Fibroblast of peridontal ligament (primary cell): Measurements from ENCODE around the gene ITGAL.

Source experiments
- DNase-seq: peaks from one replicate; pipeline ENCODE4 v3.0.0-alpha.2; 2010; ENCODE audit errors: extremely low read depth

The ITGAL gene

DNA sequence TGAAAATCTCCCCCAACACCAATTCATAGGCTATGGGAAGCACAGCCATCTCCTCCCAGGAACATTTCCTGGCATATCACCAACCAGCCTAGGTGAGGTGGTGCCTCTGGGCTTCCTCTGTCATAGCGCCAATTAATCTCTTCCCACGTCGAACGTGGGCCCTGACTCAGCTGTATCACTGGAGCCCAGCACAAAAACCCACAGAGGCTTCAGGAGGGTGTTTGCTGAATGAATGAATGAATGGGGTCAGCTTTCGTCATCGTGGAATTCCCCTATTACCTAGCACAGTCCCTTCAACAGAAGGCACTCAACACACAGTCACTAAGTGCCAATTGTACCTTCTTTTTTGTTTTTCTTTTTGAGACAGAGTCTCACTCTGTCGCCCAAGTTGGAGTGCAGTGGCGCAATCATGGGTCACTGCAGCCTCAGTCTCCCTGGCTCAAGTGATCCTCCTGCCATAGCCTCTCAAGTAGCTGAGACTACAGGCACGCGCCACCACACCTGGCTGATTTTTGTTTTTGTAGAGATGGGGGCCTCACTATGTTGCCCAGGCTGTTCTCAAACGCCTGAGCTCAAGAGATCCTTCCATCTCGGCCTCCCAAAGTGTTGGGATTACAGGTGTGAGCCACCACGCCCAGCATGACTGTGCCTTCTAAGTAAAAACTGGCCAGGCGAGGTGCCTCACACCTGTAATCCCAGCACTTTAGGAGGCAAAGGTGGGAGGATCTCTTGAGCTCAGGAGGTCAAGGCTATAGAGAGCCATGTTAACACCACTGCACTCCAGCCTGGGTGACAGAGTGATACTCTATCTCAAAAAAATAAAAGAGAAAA is 94.8 kb downstream of the ITGAL start:
- no peak for DNase-seq

DNA sequence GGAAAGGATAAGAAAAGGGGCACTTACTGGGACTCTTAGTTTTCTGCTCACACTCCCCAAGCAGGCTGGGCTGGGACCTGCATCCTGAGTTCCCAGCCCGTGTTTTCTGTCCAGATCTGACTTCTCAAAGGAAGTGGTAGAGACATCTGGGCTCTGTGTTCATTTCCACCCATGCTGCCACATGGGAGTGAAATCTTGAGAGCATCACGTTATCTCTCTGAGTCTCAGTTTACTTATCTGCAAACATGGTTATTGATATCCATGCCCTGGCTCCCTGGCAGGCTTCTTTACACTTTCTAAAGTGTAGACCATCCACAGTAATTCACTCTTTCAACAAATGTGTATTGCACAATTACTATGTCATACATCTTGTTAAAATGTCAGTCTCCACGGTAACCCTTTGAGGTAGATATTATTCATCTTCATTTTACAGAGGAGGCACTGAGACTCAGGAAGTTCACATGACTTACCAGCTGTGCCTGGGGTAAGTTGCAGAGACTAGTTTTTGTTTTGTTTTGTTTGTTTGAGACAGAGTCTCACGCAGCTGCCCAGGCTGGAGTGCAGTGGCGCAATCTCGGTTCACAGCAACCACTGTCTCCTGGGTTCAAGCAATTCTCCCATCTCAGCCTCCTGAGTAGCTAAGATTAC is 95.6 kb downstream of the ITGAL start:
- DNase-seq: peak; percentile 74

DNA sequence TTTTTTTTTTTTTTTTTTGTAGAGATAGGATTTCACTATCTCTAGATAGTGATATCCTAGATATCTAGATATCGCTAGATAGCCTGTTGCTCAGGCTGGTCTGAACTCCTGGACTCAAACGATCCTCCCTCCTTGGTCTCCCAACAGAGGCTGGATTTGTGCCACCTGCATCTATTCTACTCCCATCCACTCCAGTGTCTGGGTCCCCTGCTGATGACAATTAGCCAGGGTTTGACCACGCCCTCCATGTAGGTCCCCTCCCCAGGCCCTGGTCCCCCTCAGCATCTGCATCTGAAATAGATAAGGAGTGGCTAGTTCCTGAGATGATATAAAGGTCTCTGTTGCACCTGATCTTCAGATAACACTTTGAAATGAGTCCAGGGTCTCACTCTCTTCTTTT is 96.7 kb downstream of the ITGAL start:
- no peak for DNase-seq

DNA sequence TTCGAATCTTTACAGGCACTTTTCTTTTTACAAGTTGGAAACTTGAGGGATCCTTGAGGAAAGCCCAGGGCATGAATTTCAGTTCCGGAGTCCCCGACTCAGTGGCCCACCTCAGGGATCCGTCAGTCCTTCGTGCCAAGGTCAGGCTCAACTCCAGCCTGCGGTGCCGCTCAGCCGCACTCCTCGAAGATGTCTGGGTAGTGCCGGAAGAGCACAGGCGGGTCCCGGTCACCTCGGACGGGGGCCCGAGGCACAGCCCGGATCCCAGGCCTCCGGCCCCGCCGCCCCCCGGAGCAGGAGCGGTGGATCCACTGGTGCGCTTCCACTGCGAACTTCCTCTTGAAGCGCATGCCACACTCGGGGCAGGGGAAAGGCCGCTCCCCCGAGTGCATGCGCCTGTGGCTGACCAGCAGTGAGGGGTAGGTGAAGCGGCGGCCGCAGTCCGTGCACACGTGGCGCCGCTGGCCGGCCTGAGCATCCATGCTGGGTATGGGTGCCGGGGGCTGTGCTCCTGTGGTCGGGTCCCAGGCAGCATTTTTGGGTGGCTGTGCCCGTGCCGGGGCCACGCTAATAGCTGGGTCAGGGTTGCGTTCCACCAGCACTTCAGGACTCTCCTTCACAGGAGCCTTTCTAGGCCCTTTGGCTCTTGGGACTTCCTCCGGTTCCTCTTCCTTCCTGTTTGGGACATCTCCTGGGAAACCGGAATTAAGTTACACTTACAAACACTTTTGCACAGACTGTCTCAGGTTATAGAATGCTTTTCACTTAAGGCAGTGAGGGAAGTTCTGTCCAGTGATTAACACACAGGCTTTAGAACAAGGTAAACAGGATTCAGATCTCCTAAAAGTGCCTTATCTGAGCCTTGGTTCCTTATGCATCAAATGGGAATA is 97.4 kb downstream of the ITGAL start:
- no peak for DNase-seq

DNA sequence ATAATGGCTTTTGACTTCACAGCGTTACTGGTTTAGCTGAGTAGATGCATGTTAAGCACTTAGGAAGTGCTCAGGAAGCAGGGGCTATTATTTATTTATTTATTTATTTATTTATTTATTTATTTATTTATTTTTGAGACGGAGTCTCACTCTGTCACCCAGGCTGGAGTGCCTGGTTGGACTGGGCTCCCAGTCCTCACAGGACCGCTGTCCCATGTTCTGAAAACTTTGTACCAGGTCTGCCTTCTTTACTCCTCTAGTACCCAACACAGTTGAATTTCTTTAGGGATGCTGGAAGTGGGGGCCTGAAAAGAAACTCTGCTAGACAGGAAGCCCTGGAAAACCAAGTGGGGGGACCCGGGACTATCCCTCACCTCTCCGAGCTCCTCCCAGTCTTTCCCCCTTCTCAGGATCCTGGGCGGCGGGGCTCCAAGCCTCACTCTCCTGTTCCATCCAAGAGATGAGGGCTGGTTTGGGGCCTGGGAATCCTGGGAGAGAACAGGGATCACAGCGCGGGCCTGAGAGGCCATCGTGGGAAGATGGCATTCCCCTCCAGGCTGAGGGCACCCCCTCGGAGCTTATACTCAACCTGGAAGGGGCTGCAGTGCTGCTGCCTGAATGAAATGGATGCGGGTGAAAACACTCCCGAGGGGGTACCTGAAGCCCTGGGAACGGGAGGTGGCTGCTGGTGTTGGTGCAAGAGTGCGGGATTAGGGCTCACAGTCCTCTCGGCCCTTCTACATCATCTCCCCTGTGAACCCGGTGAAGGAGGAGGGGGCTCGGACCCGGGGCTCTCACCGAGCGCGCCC is 98.3 kb downstream of the ITGAL start:
- DNase-seq: peak; percentile 45

DNA sequence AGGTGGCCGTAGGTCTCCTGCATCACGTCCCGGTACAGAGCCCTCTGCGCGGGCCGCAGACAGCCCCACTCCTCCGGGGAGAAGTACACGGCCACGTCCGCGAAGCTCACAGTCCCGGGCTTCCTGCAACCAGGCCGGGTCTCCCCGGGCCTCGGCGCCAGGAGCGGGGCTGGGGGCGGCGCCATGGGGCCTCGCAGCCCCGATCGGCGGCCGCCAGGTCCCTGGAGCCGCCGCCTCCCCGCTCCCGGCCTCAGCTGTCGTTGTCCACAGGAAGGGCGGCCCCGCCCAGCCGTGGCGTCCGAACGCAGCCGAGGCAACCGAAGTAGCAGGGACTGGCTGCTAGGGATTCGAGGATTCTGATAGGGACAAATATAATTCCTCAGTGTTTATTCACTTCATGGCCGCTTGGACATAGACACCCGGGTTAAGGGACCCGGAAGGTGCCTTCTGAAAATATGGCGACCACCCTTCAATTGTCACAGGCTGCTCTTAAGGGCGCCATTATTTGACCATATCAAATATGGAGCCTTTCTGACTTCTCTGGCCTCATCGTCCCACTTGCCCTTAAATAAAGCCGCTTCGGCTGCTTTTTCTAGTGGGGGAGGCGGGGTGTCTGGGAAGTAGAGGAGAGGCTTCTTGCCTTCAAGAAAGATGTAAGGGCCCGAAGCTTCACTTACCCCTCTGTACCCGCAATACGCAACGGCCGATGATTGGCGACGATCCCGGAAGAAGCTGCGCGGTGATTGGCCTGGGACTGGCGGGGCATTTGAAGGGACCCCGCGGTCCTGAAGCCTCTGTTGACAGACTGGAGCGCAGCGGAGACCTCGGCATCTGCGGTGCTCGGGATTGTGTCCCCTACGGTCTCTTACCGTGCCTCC is 99.1 kb downstream of the ITGAL start, which contains the start of gene ZNF688:
TSS of gene ZNF688 (minus strand) at position 270 of the 878 bp plus-strand sequence. CDS start at position 185, 85 bp downstream.
- peak; percentile 98 for DNase-seq
